Measurements from ENCODE around the gene FRRS1.

FRRS1 gene

DNA sequence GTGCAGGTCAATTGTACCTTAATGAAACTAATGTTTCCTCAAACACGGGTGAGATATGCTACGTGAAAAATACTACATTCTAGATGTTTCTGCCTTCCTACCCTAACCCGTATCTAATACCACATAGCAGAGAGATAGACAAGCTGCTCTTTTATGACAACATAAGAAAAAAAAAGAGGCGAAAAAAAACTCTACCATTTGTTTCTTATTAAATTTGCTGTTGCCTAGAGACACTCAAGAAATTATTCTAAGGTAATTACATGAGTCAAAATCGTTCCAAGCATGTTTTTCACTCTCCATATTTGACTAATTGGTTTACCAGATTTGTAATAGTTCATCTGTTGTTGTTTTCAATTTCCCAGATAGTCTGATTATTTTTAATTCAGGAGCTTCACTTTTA lies 93.1 kb downstream of the FRRS1 start:
- no peak overlapping the region for H3K4me3 ChIP-seq (ENCODE audit: control insufficient read depth in 1 of 7, extremely low read depth in 1 of 7, insufficient read depth in 4 of 7, low read depth in 2 of 7, low read length in 6 of 7)
- H3K27me3 ChIP-seq (replicated peaks in 2 of 5; ENCODE audit: control insufficient read depth in 4 of 5, insufficient read depth in 5 of 5, low read length in 4 of 5), result peaks cover 0 to 3% (median 0%) of the 10 kb centered on the region in 5 experiments
- POLR2A ChIA-PET, result interaction anchor here (0.6 to 0.7 kb wide), 2 partner anchors 97 to 142 kb away, joined by 3 to 6 read pairs; no protein-coding TSS in a partner anchor
- no peak overlapping the region for H3K27ac ChIP-seq (ENCODE audit: insufficient read depth in 1 of 2, low read depth in 1 of 2, low read length in 2 of 2, poor library complexity in 1 of 2, severe bottlenecking in 2 of 2)
- no peaks in the 10 kb centered on the region for H3K9me3 ChIP-seq (ENCODE audit: control extremely low read depth in 1 of 5, control insufficient read depth in 4 of 5, insufficient read depth in 2 of 5, low read depth in 1 of 5, low read length in 4 of 5)
- WGBS (ENCODE audit: insufficient coverage), result 100% methylated on average over 1 of the region's 5 CpGs
- CTCF ChIA-PET, result interaction anchor here (0.6 to 2.8 kb wide), 2 partner anchors 12 to 342 kb away, joined by 3 to 7 read pairs; no protein-coding TSS in a partner anchor
- no peaks in the 10 kb centered on the region for H3K4me1 ChIP-seq (ENCODE audit: control extremely low read depth in 1 of 4, control insufficient read depth in 4 of 4, insufficient read depth in 4 of 4, low read length in 3 of 4)
- no peaks in the 10 kb centered on the region for H3K36me3 ChIP-seq (ENCODE audit: control insufficient read depth in 4 of 4, insufficient read depth in 4 of 4, low read length in 3 of 4)
- no peak for DNase-seq

DNA sequence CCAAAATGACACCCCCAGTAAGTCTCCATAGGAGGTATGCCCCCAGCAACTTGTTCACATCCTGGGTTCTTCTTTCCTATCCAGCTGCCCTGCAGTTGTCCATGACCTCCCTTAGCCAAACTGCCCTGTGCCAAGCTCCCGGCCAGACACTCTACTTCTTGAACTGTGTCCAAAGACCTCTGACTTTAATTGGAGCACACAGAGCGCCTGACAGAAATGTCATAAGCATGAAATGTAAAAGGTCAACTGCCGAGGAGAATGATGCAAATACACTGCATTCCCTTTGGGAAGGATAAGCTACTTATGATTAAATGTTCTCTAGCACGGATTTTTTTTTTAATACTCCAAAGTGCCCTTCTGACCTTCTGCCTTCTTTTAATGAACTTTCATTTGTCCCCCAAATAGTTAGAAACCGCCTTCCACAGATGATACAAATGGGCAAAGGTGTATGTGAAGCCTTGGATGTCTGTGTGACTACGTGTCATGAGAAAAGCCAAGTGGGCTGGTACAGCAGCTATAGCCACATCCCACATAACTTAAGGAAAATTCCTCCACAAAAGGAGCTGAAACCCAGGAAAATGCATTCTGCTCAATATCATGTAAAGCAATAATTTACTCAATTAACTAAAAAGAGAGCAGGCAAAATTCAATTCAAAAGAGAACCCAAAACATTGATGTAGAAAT lies 93.8 kb downstream of the FRRS1 start:
- ChIA-PET CTCF (interaction anchor here (0.6 to 2.8 kb wide), 2 partner anchors 13 to 343 kb away, joined by 3 to 7 read pairs; no protein-coding TSS in a partner anchor), POLR2A (interaction anchor here (0.7 kb wide), 1 partner anchor 96 kb away, joined by 6 read pairs; no protein-coding TSS in a partner anchor)
- Histone ChIP-seq H3K4me1 (ENCODE audit: control extremely low read depth in 1 of 4, control insufficient read depth in 4 of 4, insufficient read depth in 4 of 4, low read length in 3 of 4) (no peaks in the 10 kb centered on the region), H3K27me3 (replicated peaks in 2 of 5; ENCODE audit: control insufficient read depth in 4 of 5, insufficient read depth in 5 of 5, low read length in 4 of 5) (peaks cover 0 to 3% (median 0%) of the 10 kb centered on the region in 5 experiments), H3K27ac (ENCODE audit: insufficient read depth in 1 of 2, low read depth in 1 of 2, low read length in 2 of 2, poor library complexity in 1 of 2, severe bottlenecking in 2 of 2) (no peak overlapping the region), H3K36me3 (ENCODE audit: control insufficient read depth in 4 of 4, insufficient read depth in 4 of 4, low read length in 3 of 4) (no peaks in the 10 kb centered on the region), H3K4me3 (ENCODE audit: control insufficient read depth in 1 of 7, extremely low read depth in 1 of 7, insufficient read depth in 4 of 7, low read depth in 2 of 7, low read length in 6 of 7) (no peak overlapping the region), H3K9me3 (ENCODE audit: control extremely low read depth in 1 of 5, control insufficient read depth in 4 of 5, insufficient read depth in 2 of 5, low read depth in 1 of 5, low read length in 4 of 5) (no peaks in the 10 kb centered on the region)
- WGBS (ENCODE audit: insufficient coverage), result 100% methylated on average over 4 of the region's 6 CpGs
- DNase-seq, result no peak

DNA sequence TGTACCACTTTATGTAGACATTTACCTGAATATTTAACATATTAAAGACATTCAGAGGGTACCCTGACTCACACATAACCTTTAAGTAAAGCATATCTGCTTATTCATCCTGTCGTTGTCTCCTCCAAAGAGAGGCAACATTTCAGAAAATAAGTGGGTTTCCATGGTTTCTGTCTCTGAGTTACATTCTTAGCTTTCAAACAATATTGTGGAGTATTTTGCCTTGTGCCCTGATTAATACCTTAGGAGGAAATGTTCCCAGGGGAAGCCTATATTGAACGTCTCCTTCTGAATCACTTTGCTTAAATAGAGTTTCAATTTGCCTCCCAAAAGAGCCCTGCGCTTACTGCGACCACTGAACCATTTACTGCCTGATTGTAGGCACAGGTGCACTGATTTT lies 94.4 kb downstream of the FRRS1 start:
- Histone ChIP-seq H3K9me3 (ENCODE audit: control extremely low read depth in 1 of 5, control insufficient read depth in 4 of 5, insufficient read depth in 2 of 5, low read depth in 1 of 5, low read length in 4 of 5) (no peaks in the 10 kb centered on the region), H3K27me3 (replicated peaks in 2 of 5; ENCODE audit: control insufficient read depth in 4 of 5, insufficient read depth in 5 of 5, low read length in 4 of 5) (peaks cover 0 to 3% (median 0%) of the 10 kb centered on the region in 5 experiments), H3K4me3 (ENCODE audit: control insufficient read depth in 1 of 7, extremely low read depth in 1 of 7, insufficient read depth in 4 of 7, low read depth in 2 of 7, low read length in 6 of 7) (no peak overlapping the region), H3K4me1 (ENCODE audit: control extremely low read depth in 1 of 4, control insufficient read depth in 4 of 4, insufficient read depth in 4 of 4, low read length in 3 of 4) (no peaks in the 10 kb centered on the region), H3K36me3 (ENCODE audit: control insufficient read depth in 4 of 4, insufficient read depth in 4 of 4, low read length in 3 of 4) (no peaks in the 10 kb centered on the region), H3K27ac (ENCODE audit: insufficient read depth in 1 of 2, low read depth in 1 of 2, low read length in 2 of 2, poor library complexity in 1 of 2, severe bottlenecking in 2 of 2) (no peak overlapping the region)
- ChIA-PET CTCF (no interaction called here), POLR2A (no interaction called here)
- 100% methylated on average over 3 of the region's 4 CpGs for WGBS (ENCODE audit: insufficient coverage)
- no peak for DNase-seq

DNA sequence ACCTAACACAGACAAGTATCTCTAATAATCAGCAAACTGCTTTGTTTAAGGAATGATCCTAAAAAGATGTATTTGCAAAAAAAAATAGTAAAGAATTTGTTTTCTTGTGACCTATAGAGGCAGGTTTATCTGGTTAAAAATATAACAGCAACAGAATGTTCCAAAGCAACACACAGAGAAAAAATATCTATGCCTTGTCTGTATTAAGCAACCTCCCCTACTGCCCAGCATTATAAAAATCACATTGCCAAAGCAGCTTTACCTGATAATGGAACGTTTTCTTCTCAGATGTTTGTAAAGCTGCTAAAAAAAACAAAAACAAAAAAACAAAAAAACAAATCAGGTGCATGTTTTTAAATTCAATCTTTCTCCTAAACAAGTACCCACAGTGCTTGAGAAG lies 95.9 kb downstream of the FRRS1 start:
- CTCF ChIA-PET, result no interaction called here
- Histone ChIP-seq H3K27me3 (replicated peaks in 2 of 5; ENCODE audit: control insufficient read depth in 4 of 5, insufficient read depth in 5 of 5, low read length in 4 of 5) (peaks cover 0 to 3% (median 0%) of the 10 kb centered on the region in 5 experiments), H3K27ac (ENCODE audit: insufficient read depth in 1 of 2, low read depth in 1 of 2, low read length in 2 of 2, poor library complexity in 1 of 2, severe bottlenecking in 2 of 2) (no peak overlapping the region), H3K36me3 (ENCODE audit: control insufficient read depth in 4 of 4, insufficient read depth in 4 of 4, low read length in 3 of 4) (no peaks in the 10 kb centered on the region), H3K4me1 (ENCODE audit: control extremely low read depth in 1 of 4, control insufficient read depth in 4 of 4, insufficient read depth in 4 of 4, low read length in 3 of 4) (no peaks in the 10 kb centered on the region), H3K9me3 (ENCODE audit: control extremely low read depth in 1 of 5, control insufficient read depth in 4 of 5, insufficient read depth in 2 of 5, low read depth in 1 of 5, low read length in 4 of 5) (no peaks in the 10 kb centered on the region), H3K4me3 (ENCODE audit: control insufficient read depth in 1 of 7, extremely low read depth in 1 of 7, insufficient read depth in 4 of 7, low read depth in 2 of 7, low read length in 6 of 7) (no peak overlapping the region)
- WGBS (ENCODE audit: insufficient coverage), result 86% methylated on average over 1 of the region's 1 CpG
- DNase-seq, result no peak
- POLR2A ChIA-PET, result no interaction called here

DNA sequence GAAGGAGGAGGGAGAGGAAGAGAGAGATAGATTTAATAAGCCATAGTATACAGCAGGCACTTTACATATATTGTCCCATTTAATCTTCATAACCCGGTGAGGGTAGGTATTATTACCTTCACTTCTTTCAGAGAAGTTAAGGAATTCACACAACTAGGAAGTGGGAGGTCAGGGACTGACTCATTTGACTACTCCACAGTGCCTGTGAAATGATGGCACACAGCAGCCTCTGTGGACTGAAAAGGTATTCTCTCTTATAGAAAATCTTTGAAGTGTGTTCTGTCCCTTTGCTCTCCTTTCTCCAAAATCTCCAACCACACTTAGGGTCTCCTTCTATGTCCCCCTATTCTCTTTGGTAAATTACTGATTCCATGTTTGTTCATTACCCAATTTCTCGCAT lies 96.6 kb downstream of the FRRS1 start:
- no peak for DNase-seq

DNA sequence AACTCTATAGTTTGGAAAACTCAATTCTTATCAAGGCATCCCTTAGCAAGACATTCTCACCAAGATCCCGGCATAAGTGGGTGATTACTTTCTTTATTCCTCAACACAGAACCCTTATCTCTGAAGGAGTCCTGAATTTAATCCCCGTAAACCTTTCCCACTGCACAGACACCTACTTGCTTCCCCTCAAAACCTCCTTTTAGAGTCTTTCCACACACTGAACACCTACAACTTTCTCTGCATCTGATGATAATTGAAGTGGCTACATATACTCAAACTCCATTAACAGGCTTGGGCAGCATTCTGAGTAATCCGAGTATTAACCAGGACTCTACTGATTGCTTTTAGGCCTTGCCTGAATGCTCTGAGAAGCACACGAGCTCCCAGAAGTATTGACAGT lies 97.1 kb downstream of the FRRS1 start:
- no peaks in the 10 kb centered on the region for H3K4me1 ChIP-seq (ENCODE audit: control extremely low read depth in 1 of 4, control insufficient read depth in 4 of 4, insufficient read depth in 4 of 4, low read length in 3 of 4)
- no peaks in the 10 kb centered on the region for H3K9me3 ChIP-seq (ENCODE audit: control extremely low read depth in 1 of 5, control insufficient read depth in 4 of 5, insufficient read depth in 2 of 5, low read depth in 1 of 5, low read length in 4 of 5)
- H3K27me3 ChIP-seq (replicated peaks in 2 of 5; ENCODE audit: control insufficient read depth in 4 of 5, insufficient read depth in 5 of 5, low read length in 4 of 5), result peaks cover 0 to 3% (median 0%) of the 10 kb centered on the region in 5 experiments
- WGBS (ENCODE audit: insufficient coverage), result 94% methylated on average over 3 of the region's 4 CpGs
- DNase-seq, result no peak
- ChIA-PET CTCF (no interaction called here), POLR2A (no interaction called here)
- H3K36me3 ChIP-seq (ENCODE audit: control insufficient read depth in 4 of 4, insufficient read depth in 4 of 4, low read length in 3 of 4), result no peaks in the 10 kb centered on the region
- H3K27ac ChIP-seq (ENCODE audit: insufficient read depth in 1 of 2, low read depth in 1 of 2, low read length in 2 of 2, poor library complexity in 1 of 2, severe bottlenecking in 2 of 2), result no peak overlapping the region
- no peak overlapping the region for H3K4me3 ChIP-seq (ENCODE audit: control insufficient read depth in 1 of 7, extremely low read depth in 1 of 7, insufficient read depth in 4 of 7, low read depth in 2 of 7, low read length in 6 of 7)

More for the DNA sequence above, 96.6 kb downstream of the FRRS1 start:
- POLR2A ChIA-PET, result no interaction called here
- peaks cover 0 to 3% (median 0%) of the 10 kb centered on the region in 5 experiments for H3K27me3 ChIP-seq (replicated peaks in 2 of 5; ENCODE audit: control insufficient read depth in 4 of 5, insufficient read depth in 5 of 5, low read length in 4 of 5)
- H3K4me1 ChIP-seq (ENCODE audit: control extremely low read depth in 1 of 4, control insufficient read depth in 4 of 4, insufficient read depth in 4 of 4, low read length in 3 of 4), result no peaks in the 10 kb centered on the region
- H3K27ac ChIP-seq (ENCODE audit: insufficient read depth in 1 of 2, low read depth in 1 of 2, low read length in 2 of 2, poor library complexity in 1 of 2, severe bottlenecking in 2 of 2), result no peak overlapping the region
- H3K9me3 ChIP-seq (ENCODE audit: control extremely low read depth in 1 of 5, control insufficient read depth in 4 of 5, insufficient read depth in 2 of 5, low read depth in 1 of 5, low read length in 4 of 5), result no peaks in the 10 kb centered on the region
- CTCF ChIA-PET, result no interaction called here
- H3K4me3 ChIP-seq (ENCODE audit: control insufficient read depth in 1 of 7, extremely low read depth in 1 of 7, insufficient read depth in 4 of 7, low read depth in 2 of 7, low read length in 6 of 7), result no peak overlapping the region
- no peaks in the 10 kb centered on the region for H3K36me3 ChIP-seq (ENCODE audit: control insufficient read depth in 4 of 4, insufficient read depth in 4 of 4, low read length in 3 of 4)
- no CpG with 5 or more reads among the region's 2 CpGs for WGBS (ENCODE audit: insufficient coverage)

DNA sequence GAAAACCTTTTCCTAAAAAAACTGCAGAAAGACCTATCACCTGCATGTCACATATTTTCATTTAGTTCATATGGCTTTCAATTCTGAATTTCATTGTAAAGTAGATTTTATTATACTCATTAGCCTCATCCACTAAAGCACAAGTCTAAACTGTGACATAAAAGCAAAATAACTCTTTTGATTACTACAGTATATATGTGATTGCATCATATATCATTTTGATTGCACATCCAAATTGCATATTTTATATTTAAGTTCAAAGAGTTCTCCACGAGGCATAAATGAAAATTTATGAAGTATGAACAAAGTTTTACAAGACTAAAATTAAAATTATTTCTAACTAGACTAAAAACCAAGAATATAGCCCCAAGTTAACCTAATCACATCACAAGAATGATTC lies 101.2 kb downstream of the FRRS1 start:
- Histone ChIP-seq H3K4me3 (ENCODE audit: control insufficient read depth in 1 of 7, extremely low read depth in 1 of 7, insufficient read depth in 4 of 7, low read depth in 2 of 7, low read length in 6 of 7) (no peak overlapping the region), H3K9me3 (ENCODE audit: control extremely low read depth in 1 of 5, control insufficient read depth in 4 of 5, insufficient read depth in 2 of 5, low read depth in 1 of 5, low read length in 4 of 5) (no peaks in the 10 kb centered on the region), H3K4me1 (ENCODE audit: control extremely low read depth in 1 of 4, control insufficient read depth in 4 of 4, insufficient read depth in 4 of 4, low read length in 3 of 4) (no peaks in the 10 kb centered on the region), H3K27me3 (replicated peaks in 2 of 5; ENCODE audit: control insufficient read depth in 4 of 5, insufficient read depth in 5 of 5, low read length in 4 of 5) (no peaks in the 10 kb centered on the region), H3K27ac (ENCODE audit: insufficient read depth in 1 of 2, low read depth in 1 of 2, low read length in 2 of 2, poor library complexity in 1 of 2, severe bottlenecking in 2 of 2) (no peak overlapping the region), H3K36me3 (ENCODE audit: control insufficient read depth in 4 of 4, insufficient read depth in 4 of 4, low read length in 3 of 4) (no peaks in the 10 kb centered on the region)
- CTCF ChIA-PET, result interaction anchor here (1.2 to 1.3 kb wide), 2 partner anchors 8 to 13 kb away, joined by 3 read pairs; no protein-coding TSS in a partner anchor
- DNase-seq, result no peak
- POLR2A ChIA-PET, result no interaction called here
- no CpG with 5 or more reads among the region's 1 CpG for WGBS (ENCODE audit: insufficient coverage)
